Activated T-cell treated with anti-CD3 and anti-CD28 coated beads for 4 hours (primary cell): ENCODE results near the gene ISYNA1.

ENCODE experiments used
- DNase-seq: peaks from one replicate; pipeline ENCODE4 v3.0.0-alpha.2; 2020

The ISYNA1 gene

DNA sequence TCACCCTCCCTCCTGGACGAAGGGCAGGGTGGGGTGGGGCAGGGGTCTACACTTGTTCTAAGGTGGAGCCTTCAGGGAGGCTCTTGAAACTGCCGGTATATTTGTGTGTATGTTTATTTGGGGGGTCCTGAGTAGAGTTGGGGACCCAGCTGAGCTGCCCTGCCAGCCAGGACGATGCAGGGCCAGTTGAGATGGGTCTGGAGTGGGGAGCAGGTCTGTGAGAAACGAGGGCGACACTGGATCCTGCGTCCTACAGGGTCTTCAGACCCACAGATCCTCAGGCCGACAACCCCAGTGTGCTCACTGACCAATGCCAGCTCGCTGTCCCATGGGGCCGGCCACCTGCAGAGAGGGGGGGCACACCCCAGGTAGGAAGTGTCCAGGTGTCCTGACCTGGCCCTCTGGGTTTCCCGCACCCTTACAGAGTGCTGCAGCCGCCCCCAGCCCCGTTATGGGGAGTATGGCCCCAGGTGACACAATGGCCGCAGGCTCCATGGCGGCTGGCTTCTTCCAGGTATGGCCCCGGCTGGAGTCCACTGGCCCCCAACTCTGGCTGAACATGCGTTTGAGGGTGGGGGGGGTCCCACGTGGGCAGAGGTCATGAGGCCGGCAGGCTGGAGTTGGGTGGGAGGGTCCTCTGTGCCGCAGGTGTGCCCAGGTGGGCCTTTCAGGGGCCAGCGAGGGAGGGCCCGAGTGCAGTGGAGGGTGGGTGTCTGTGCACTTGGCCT lies 7.4 kb downstream of the ISYNA1 start:
- no peak for DNase-seq

DNA sequence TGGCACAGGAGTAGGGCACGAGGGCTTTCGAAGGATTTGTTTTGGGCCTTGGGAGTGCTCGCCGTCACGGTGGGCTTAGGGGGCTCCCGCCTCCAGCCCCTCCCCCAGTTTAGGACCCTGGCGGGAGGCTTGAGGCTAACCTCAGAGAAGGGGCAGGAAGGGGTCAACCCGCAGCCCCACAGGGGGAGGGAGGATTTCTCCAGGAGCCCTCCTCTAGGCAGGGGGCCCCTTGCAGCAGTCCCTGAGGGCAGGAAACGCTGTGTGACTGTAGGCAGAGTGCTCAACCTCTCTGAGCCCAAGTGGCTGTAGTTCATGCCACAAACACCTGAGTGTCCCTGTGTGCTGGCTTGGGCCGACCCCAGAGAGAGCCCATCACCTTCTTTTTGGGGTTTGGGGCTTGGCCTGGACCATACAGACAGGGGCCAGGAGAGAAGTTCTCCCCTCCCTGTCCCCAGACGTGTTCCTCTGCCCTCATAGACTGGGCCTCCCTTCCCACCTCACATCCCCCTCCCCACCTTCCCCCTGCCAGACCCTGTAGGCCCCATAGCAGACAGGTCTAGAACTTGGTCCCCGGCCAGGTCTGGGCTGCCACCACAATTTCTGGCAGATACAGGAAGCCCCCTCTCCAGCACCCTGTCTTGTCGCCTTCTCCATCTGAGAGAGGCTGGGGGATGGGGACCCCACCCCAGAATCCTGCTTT lies 8.1 kb downstream of the ISYNA1 start:
- DNase-seq = no peak

DNA sequence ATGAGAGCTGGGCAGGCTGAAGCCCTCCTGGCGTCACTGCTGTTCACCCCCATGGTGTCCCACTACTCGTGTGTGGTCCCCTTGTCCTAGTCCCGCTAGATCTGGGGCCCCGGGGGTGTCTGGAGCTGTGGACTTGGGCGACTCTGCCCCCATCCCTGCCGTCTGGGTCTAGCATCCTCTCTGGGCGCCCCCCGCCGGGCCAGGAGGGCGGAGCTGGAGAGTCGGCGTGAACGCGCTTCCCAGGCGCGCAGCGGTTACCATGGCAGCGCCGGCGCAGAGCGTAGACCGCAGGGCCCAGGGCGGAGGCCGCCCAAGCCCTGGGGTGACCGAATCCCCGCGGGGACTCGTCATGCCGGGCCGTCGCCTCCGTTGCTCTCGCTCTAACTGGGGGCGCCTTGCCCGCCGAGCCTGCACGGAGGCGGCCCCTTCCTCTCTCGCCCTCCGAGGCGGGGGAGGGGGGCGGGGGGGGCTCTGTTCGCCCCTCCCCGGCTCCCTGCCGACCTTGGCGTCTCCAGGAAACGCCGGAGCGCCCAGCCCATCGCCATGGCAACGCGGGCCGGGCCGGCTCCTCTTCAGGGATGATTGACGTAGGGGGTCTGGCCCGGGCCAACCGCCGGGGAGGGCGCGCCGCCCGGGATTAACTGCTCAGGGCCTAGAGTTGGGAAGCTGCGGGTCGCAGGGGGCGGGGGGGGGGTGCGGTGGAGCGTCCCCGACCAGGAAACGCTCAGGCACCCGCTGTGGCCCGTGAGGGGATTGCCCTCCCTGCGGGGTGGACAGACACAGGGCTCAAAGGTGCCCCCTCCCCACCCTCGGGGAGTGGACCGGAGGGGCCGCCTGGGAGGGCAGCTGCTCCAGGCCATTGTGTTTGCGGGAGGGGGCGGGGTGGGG lies 8.9 kb downstream of the ISYNA1 start:
- DNase-seq = peak; percentile 62

DNA sequence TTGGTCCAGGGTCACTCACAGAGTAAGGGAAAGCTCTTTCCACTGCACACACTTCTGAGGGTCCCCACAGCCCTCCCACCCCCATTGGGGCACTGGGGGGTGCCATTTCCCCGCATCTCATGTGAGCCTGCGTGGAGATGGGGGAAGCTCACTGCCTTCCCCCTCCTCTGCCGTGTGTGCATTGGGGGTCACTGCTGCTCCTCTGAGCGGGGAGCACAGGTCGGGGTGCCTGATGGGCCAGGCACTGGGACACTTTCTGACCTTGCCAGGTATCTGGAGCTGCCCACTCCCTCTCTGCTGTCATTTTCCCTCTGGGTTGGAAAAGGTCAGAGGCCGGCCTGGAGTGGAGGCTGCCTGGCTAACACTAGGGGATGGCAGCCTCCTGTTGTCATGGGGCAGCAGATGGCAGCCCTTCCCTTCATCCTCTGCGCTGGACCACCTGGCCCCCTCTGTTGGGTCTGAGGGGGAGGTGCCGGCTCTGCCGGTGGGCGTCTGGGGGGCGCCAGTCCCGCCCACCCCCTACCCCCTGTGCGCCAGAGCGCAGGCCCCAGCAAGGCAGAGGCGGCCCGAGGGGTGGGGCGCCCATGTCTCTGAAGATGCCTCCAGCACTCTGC lies 9.7 kb downstream of the ISYNA1 start:
- no peak for DNase-seq

DNA sequence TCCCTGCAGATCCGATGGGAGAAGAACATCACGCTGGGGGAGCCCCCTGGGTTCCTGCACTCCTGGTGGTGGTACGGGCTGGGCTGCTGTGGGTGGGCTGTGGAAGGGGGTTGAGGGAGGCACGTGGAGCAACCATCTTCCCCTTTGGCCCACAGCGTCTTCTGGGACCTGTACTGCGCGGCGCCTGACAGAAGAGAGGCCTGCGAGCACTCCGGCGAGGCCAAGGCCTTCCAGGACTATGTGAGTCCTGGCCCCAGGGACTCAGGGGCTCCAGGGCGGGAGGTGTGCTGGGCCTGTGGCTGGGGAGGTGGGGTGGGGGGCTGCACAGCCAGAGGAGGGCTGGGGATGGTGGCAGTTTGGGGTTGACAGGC lies 10.2 kb downstream of the ISYNA1 start:
- no peak for DNase-seq

DNA sequence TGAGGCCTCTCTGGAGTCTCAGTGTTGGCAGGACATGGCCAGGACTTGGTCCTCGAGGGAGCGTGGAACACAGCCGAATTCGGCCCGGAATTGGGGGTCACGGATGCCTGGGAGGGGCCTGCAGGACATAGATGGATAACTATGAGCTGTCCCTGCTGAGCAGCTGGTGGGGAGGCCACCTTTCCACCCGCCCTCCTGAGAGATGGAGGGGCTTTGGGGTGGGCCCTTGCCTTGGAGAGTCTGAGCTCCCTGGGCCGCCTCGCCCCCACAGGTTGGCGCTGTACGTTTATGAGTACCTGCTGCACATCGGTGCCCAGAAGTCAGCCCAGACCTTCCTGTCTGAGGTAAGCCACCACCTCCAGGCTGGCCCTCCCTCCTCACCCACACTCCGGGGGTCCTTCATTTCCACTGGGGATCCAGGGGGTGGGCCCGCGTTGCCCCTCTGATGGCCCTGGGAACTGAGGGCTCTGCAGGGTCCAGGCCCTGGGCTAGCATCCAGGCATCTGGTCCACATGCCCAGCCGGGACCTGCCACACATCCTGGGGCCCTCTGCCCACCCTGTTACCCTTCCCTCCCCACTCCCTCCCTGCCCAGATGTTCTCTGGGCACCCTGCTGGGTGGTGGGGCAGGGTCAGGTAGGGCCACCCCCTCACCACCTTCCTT lies 10.7 kb downstream of the ISYNA1 start:
- no peak for DNase-seq

DNA sequence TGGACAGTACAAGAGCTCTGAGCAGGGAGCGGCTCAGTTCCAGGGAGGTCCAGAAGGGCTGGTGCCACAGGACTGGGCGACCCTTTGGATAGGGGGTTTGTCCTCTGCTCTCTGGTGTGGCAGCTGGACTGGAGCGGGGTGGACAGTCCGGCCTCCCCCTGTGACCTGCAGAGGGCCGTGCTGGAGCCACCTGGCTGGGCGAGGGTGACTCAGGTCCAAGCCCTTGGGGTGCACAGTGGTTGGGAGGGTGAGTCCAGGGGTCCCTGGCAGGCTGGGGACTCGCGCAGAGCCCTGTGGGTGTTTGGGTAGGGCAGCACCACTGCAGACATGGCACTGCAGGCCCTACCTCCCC lies 11.5 kb downstream of the ISYNA1 start:
- no peak for DNase-seq

DNA sequence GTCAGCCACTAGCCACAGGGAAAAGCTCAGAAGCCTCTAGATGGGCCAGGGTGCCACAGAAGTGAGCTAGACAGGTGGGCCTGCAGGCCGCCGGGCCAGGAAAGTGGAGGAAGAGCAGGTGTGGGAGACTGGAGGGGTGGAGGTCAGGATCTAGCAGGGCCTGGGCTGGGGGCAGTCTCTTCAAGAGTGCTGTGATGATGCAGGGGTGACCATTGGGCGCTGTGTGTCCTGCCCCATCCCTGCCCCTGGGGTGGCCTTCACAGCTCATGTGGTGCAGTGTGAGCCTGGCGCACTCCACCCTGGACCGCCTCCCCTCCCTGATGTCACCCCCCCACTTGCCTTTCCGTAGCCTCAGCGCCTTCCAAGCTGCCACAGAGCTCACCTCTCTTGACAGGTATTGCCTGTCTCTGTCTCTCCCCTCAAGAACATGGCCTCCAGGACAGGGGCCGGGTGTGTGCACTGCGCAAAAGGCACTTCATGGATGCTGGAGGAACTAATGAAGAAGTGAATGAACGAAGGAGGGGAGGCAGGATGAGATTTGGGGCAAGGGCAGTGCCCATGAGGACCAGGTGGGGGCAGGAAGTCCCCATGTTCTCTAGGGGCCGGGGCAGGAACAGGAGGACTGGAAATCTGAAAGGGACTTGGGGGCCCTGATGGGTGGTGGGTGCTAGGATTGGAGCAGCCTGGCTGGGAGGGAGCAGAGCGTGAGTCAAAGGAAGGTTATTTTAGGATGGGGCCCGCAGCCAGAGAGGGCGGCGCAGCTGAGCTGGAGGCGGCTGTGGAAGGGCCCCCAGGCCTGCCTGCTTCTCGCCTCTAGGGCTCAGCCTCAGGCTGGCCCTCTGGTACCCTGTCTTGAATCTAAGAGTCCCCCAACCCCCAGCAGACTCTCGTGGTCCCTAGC lies 12.2 kb downstream of the ISYNA1 start:
- no peak for DNase-seq

DNA sequence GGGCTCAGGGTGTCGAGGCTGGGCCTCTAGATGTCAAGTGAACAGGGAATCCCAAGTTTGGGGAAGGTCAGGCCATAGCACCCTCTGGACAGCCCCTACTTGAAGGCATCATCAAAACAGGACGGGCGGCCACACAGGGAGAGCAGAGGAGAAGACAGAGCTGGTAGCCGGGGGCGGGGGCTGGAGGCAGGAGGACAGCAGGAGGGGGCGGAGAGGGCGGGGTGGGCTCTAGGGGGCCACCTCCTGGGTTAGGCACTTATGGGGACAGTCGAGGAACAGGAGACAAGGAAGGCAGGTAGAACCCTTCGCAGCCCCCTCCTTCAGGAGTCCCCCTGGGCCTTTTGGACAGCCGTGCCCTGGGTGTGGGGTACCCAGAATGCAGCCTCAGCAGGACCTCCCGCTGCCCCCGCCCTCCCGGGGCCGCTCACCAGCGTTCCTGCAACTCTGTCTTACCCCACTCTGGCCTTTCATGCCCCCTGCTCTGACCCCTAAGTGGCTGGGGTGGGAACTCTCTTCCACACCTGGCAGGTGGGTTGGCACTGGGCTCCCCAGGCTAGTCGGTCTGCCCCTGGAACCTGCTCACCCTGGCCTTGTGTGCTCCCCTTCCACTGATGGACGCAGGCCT lies 12.9 kb downstream of the ISYNA1 start:
- no peak for DNase-seq

DNA sequence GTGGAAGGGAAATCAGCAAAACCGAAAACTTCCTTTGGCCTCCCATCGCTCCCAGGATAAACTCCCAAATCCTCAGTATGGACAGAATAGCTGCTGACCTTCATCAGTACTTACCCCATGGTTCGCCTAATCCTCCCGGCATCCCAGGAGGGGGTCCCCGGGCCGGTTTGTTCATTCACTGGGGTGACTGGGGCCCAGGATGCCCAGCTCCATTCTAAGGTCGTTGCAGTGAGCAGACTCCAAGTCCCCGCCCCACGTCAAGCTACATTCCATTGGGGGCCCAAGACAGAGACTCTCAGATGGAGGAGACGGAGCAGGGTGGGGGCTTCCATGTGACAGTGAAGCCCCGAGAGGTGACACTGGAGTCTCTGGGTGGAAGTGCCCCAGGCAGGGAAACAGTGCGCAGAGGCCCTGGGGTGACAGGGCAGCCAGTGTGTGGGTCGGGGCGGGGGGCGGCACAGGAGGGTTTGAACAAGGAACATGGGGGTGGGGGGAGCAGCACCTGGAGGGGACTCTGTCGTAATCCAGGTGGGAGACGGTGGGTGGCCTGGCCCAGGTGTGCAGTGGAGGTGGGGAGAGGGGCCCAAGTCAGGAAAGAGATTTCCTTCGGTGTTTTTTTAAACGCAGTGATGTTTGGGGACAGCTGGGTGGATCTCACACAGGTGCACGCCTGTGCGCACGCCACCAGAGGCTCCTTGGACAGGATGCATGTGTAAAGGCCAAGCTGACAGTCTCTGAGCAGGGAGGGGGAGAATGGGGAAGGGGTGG lies 13.6 kb downstream of the ISYNA1 start:
- DNase-seq = no peak

DNA sequence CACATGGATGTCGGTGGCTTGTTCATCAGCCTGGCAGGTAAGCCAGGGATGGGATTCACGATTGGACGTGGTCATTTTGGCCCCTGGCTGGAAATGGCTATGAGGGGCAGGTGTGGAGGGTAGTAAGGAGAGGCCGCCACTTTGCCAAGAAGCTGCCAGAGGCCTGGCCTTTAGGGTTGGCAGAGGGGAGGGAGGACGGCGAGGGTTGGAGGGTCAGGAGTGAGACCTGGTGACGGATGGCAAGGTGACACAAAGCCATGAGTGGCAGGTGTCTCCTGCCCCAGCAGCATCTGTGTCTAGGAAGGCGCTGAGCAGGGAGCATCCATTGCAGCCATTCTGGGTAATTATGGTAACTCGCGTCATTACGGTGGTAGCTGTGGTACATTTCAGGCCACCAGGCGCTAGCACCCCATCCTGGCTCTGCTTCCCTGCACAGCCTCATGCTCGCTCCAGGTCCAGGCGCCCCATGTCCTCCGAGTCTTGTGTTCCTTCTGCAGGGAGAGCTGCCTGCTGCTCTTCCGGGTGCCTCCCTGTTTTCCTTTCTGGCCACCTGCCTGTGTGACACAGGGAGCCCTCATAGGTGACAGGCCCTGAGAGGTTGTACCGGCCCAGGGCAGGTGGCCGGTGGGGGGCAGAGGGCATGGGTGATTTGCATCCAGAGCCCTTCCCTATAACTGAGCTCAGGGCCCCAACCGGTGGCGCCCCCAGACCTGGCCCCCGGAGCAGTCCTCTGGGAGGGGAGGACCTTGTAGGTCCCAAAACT lies 14.5 kb downstream of the ISYNA1 start:
- no peak for DNase-seq

DNA sequence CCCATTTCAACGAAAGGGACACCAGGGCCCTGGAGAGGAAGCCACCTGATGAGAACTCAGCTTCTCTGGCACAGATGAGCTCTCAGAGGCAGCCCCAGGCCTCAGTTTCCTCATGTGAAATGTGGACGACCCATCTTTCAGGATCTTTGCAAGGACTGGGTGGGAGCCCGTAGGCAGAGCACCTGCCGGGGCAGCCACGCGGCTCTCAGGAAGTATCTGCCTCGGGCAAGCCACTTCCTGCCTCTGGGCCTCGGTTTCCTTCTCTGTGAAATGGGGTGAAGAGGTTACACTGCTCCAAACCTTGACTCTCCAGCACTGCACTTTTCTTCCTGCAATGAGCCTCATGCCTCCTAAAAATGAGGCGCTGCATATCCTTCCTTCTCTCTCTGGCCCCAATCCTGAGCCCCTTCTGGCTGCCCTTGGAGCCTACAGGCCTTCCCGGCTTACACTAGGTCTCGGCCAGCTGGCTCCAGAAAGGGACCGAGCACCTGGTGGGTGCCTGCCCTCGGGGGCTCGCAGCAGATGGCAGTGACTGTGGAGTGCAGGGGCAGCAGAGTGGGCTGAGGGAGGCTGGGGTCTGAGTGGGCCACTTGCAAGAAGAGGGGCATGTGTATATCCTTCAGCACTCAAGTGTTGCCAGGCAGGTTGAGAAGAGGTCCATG lies 15.3 kb downstream of the ISYNA1 start:
- no peak for DNase-seq

DNA sequence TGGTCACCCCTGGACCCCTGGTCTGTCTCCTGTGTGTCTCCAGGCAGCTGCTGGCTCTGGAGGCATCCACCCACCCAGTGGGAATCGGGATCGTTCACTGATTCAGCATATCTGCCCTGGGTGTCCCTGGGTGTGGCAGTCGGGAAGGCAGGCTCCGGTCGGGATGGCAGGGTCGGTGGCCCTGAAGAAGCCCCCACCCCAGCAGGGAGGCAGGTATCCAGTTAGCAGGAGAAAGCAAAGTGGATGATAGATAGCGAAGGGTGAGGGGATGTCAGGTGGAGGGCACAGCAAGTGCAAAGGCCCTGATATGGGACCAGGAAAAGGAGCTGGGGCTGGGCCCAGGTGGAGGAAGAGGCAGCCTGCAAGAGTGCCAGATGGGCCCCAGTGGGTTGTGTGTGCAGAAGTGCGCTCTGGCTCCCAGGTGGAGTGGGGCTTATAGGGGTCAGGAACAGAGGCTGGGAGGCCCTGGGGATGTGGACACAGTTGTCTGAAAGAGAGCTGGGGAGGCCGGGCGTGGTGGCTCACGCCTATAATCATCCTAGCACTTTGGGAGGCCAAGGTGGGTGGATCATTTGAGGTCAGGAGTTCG lies 16.5 kb downstream of the ISYNA1 start:
- DNase-seq = no peak

DNA sequence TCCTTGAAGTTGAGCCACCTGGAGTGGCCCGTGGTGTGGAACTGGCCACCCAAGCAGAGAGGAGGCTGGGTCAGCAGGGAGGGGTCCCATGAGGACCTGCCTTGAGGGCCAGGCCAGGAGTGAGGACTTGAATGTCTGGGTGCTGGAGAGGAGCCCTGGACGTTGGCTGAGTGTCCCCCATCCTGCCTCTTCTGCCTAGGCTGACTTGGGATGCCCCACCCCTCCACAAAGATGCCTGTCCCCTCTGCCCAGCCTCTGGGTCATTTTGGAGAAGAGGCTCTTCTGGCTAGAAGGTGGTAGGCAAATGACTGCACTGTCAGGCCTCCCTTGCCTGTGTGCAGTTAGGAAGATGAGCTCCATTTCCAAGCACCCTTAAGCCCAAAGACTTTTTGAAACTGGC lies 17.0 kb downstream of the ISYNA1 start:
- no peak for DNase-seq

DNA sequence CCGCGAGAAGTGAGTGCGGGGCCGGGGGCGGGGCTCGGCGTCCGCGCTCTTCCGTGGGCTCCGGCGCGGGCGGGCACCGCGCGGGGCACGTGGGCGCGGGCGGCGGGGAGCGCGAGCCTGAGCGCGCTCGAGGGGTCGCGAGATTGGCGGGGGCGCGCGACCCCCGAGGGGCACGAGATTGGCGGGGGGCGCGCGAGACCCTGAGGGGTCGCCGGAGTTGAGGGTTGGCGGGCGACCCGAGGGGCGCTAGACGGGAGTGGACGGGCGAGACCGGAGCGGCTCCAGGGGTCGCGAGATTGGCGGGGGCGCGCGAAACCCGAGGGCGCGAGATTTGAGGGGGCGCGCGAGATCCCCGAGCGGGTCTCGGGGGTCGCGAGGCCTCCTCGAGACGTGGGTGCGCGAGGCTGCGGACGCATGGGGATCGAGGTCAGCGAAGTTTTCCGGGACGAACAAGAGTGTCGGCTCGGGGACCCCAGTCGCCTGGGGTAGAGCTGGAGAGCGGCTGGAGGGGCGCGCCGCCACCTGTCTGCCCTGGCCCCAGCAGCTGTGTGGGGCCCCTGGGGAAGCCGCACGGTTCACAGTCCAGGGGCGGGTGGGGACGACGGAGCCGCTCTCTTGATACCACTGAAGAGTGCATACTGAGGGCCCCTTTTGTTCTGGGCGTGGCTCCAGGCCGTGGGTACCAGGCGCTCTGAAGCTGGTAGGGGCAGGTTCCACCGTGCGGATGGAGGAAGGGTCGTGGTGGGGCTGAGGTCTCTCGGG lies 18.1 kb downstream of the ISYNA1 start:
- DNase-seq = no peak

DNA sequence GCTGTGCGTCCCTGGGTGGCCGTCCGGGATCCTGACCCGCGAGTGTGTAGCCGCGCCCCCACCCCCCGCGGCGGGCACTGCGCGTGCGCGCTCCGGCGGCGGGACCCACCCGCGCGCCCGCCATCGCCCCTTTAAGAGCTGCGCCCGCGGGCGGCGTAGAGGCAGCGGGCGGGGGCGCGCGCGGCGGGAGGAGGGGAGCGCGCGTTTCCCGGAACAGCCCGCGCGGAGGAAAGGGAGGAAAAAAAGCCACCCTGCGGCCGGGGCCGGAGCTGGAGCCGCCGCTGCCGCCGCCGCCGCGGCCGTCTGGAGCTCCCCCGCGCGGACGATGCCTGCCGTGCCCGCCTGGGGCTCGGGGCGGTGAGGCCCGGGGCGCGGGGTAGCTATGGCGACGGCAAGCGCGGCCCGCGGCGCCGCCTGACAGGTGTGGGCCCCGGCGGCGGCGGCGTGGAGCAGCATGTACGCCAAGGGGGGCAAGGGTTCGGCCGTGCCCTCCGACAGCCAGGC lies 18.7 kb downstream of the ISYNA1 start, which contains the start of gene SSBP4:
SSBP4 (plus strand) TSS at position 204 of the 504 bp plus-strand sequence; CDS start at position 455, 251 bp downstream.
- DNase-seq = peak; percentile 55

DNA sequence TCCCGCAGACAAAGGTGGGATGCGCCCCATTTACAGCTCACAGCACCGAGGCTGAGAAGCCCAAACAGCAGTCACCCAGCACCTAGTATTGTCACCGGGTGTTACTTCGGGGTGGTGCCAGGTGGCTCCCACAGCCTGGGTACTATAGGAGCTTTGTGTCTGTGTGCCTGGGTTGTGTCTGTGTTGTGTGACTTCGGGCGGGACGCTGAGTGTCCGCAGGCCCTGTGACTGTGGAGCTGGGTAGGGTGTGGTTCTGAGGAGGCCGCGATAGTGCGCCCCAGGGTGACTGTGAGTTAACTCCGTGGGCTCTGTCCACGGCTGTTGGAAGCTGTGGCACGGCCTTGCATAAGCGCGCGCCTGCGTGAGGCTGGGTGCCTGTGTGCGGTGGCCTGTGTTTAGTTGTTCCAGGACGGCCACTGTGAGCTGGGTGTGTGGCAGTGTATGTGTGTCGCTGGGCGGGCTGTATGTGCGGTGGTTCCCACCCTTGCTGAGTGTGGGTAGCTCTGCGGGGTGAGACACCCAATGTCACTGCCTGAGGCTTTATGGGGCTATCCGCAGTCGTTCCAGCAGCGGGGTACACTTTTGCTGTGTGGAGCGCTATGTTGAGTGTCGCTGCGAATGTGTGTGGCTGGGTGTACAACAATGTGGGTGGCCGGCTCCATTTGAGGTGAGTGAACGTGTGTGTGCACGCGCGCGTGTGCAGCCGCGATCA lies 19.3 kb downstream of the ISYNA1 start:
- DNase-seq = no peak
